Activated CD4-positive, alpha-beta T cell treated with anti-CD3 and anti-CD28 coated beads, Interleukin-10, Interleukin-2, amounts not matched to agents 100 ng/mL and 50 ng/mL, durations not matched to agents 16 hours and 8 hours (primary cell): Measurements from ENCODE around the gene HIRIP3.
"Not testable (repeated sequence)": the region's sequence is repeated elsewhere in the genome, so short reads cannot be mapped to it uniquely, and the experiment has no call there.

Experiments used
- DNase-seq: peaks from one replicate; pipeline ENCODE4 v3.0.0-alpha.2; 2020

The HIRIP3 gene

DNA sequence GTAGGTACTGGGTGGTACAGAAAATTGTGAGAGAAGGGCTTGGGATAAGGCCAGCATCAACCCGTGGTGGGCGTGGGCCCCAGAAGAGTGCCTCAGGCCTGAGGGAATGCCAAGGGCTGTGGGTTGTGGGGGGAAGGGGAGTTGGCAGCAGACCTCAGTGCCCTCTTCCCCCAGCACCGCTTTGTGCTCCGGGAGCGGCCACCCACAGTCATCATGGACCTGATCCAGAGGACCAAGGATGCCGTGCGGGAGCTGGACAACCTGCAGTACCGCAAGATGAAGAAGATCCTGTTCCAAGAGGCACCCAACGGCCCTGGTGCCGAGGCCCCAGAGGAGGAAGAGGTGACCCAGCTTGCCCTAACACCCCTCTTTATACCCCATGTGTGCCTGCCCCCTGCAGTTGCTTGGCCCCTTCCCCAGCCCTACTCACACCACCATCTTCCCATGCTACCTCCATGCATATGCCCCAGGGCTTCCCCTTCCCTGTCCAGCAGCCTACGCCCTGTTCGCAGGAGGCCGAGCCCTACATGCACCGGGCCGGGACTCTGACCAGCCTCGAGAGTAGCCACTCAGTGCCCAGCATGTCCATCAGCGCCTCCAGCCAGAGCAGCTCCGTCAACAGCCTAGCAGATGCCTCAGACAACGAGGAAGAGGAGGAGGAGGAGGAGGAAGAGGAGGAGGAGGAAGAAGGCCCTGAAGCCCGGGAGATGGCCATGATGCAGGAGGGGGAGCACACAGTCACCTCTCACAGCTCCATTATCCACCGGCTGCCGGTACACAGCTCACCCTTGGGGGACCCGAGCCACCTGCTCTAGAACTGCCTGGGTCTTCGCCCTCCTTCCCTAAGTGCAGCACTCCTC lies 12.6 kb downstream of the HIRIP3 start:
- DNase-seq: no peak

DNA sequence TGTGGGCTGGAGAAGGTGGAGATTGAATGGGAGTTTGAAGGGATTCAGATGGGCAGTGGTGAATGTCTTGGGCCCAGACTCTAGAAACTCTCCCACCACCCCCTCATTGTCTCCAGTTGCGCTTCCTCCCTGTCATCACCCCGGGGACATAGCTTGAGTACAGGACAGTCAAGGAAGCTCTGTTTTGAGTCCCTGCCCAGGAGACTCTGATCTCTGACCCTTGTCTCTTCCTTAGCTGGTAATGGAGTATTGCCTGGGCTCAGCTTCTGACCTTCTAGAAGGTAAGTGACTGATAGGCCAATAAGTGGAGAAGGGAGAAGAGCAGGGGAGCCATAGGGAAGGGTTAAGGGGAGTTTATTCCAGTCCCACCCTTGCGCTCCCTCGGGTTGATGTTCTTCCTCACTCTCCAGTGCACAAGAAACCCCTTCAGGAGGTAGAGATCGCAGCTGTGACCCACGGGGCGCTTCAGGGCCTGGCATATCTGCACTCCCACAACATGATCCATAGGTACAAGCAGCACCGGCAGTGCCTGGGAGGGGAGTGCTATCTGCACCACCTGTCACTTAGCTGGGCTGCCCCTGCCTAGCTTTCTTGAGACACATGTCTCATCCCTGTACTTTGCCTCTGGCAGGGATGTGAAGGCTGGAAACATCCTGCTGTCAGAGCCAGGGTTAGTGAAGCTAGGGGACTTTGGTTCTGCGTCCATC lies 16.7 kb downstream of the HIRIP3 start:
- no peak for DNase-seq

DNA sequence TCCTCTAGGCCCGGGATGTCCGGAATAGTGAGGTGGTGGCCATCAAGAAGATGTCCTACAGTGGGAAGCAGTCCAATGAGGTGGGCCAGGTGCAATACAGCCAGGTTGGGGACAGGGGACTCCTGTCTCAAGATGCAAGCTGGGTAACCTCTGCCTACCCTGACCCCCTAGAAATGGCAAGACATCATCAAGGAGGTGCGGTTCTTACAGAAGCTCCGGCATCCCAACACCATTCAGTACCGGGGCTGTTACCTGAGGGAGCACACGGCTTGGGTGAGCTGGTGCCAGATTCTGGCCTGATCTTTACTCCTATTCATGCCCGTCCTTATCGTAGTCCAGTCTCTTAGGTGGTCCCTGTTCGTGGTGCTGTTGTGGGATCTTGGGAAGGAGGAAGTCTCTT lies 17.3 kb downstream of the HIRIP3 start:
- DNase-seq: no peak

DNA sequence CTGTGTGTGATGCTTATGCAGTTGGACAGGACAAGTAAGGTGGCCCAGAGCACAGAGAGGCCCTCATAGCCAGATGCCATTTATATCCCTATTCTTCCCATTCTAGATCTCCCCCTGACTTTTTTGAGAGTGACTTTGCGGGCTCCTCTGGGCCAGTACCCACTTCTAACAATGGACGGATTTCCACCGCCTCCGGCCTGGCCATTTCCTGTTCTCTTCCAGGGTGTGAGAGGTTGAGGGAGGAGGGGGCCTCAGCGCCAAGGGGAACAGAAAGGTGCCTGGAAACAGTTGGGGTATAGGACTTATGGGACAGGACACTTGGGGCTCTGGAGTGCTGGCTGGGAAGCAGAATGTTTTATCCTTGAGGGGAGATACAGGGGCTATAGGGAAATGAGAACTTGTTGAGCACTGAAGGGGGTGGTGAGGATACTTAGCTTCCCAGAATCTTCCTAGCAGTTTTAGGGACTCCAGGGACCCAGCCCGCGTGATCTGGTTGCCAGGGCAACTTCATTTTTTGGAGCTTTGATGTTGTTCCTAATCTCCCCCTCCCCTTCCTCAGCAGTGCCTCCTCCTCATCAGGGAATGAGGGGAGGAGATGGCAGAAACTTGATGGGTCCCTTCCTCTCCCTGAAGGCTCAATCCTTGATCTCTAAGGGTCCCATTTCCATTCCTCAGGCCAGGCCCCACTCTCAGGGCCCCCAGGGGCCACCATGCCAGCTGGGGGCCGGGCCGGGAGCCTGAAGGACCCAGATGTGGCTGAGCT lies 18.2 kb downstream of the HIRIP3 start:
- no peak for DNase-seq

DNA sequence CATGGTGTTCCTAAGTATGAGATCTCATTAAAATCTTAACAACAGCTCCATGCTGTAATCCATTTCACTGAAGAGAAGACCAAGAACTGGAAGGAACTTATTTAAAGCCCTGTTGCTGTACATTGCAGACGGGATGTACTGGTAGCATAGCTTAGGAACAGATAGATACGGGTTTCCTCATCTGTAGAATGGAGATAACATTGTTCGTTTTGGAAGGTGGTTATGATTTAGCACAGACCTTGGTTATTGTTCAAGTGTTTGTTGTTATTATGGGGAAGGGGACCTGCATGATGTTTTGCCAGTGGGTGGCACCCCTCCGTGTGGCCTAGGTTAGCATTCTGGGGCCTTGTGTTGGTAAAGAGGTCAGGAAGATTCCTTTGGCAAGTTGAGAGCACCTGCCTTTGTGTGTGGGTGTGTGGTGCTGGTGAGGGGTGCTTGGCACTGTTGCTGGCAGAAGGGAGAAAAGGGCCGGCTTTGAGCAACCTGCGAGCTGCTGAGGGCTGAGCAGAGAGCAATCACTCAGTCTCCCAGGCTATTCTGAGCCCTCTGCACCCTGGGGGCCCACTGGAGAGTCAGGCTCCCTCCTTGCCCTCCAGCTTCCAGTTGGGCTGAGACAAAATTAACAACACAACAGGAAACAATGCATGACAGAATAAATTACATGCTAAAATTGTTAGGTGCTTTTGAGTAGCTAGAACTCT lies 19.5 kb downstream of the HIRIP3 start:
- DNase-seq: no peak

DNA sequence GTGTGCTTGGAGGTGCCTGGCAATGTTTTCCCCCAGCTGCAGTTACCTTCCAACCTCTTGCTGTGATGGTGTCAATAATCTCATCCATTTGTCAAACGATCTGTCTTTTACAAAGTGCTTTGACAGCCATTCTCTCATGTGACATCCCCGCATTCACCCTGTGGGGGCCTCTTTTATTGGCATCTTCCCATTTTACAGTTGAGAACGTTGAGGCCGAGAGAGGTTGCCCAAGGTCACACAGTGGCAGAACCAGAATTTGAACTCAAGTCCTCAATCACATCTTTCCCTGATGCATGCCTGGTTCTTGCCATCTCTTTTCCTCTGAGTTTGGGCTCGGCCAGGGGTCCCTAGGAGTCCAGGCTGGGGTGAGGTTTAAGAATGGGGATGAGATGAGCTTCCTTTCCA lies 20.3 kb downstream of the HIRIP3 start:
- no peak for DNase-seq

DNA sequence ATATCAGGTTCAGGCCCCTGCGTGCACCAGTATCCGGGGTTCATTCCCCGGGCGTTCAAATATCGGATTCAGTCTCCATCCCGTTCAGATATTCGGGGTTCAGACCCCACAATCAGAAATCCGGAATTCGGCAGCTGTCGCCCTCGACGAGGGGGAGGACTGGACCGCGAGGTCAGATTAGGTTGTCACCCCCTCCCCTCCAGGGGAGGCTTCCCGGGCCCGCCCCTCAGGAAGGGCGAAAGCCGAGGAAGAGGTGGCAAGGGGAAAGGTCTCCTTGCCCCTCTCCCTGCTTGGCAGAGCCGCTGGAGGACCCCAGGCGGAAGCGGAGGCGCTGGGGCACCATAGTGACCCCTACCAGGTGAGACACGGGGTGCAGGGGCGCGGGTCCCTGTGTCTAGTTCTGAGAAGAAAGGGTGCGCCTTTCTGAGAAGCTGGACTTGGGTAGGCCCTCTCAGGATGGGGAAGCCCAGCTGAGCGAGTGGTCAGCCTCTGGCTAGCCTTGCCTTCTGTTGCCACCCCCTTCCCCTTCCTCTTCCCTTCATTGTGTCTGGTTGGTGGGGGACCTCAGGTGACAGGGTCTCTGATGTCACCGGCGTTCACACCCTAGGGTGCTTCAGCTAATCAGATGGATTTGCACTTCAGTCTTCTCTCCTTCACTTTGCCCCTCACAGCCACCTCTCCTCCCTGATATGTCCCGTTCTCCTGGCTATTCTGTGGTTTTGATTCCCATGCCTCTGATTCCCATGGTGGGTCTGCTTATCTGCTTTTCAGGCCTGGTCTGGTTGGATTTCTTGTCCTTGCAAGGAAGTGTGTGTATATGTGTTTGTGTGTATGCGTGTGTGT lies 20.9 kb downstream of the HIRIP3 start:
- peak; percentile 29 for DNase-seq

DNA sequence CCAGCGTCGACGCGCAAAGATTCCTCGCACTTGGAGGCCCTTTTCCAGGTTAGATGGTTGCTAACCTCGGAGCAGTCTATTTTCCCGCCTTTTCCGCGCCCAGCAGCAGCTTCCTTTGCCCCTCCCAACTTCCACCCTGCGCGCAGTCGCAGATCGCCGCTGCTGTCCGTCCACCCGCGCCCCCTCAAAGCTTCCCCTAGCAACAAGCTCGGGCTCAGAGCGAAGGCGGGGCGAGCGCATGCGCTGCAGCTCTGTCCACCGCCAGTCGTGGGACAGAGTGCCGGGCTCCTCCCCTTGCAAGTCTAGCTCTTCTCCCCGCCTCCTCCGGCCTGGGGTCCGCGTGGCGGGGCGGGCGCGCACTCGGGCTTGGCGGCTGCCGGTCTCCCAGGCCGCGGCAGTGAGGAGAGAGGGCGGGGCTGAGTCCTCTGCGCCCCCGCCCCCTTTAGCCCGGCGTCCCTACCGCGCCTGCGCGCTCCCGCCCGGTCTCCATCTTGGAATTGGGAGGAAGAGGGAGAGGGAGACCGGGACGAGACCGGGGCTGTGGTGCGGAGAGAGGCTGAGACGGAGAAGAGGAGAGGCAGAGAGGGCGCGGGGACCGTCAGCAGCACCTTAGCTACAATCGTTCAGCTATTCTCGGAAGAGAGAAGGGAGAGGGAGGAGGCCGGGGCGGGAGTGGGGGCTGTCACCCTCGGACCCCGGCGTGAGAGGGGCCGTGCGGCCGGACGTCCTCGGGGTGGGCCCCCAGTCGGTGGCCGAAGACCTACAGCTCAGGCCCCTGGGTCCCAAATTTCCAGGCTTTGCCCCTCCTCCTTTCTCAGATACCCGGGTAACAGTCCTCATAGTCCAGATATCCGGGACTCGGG lies 21.8 kb downstream of the HIRIP3 start, which contains the start of gene TAOK2:
Gene TAOK2 (plus strand): TSS at position 485 of the 863 bp plus-strand sequence. CDS start 3,905 bp downstream, outside the sequence.
- DNase-seq: peak; percentile 99

DNA sequence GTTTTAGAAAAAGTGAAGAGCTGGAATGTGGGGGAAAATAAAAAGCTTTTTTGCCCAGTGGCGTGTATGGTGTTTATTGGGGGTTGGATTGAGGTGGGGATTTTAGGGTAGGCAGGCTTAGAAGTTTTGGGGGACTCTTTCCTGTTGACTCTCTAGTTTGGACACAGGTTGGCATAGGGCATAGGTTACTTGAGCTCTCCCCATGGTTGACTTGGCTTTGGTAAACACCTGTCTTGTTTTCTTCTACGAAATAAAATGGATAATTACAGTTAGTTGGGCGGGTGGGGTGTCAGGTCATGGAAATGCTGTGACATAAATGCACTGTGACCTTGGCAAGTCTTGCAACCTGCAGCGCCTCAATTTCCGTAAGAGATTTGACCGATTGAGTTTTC lies 22.4 kb downstream of the HIRIP3 start:
- DNase-seq: no peak

DNA sequence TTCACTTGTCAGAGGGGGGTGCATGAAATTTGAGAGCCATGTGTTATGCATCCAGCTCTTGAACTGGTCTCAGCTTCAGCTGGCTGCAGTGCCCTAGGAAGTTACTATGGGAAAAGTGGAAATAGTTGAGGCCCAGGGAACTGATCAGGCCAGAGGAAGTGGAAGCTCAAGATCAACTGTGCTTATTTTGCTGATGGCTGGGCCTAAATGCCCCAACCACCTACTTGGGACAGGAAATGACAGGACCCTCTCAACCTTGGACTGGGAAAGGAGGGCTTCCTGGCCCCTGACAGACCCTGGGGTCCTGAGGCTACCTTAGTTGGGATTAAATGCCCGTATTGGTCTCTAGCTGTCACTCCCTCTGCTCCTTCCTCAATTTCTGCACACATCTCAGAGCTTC lies 22.9 kb downstream of the HIRIP3 start:
- no peak for DNase-seq

DNA sequence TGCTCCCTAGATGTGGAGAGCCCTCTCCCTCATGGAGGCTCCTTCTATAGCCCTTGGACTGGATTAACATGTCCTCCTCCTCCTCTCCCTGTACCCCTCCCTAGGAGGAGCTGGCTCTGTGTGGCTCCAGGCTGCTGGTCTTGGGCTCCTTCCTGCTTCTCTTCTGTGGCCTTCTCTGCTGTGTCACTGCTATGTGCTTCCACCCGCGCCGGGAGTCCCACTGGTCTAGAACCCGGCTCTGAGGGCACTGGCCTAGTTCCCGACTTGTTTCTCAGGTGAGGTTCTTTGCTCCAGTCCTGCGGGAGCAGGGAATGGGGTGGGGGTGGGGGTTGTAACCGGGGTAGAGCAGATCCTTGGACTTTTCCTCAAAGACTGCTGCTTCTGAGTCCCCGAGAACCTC lies 24.1 kb downstream of the HIRIP3 start:
- no peak for DNase-seq

DNA sequence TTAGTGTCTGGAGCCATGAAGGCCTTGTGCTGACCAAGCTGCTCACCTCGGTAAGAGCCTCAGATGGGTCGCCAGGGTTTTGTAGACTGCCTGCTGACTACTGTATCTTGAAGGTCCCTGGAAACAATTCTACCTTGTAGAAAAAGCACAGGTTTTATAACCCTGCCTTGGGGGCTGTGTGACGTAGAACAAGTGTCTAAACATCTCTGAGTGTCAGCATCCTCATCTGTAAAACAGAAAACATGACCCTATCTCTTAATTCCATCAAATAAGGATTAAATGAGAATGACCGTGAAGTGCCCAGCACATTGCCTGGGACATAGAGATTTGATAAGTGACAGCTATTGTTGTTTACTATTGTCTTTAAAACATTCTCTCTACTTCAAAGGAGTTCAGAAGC lies 27.2 kb downstream of the HIRIP3 start:
- DNase-seq: no peak

DNA sequence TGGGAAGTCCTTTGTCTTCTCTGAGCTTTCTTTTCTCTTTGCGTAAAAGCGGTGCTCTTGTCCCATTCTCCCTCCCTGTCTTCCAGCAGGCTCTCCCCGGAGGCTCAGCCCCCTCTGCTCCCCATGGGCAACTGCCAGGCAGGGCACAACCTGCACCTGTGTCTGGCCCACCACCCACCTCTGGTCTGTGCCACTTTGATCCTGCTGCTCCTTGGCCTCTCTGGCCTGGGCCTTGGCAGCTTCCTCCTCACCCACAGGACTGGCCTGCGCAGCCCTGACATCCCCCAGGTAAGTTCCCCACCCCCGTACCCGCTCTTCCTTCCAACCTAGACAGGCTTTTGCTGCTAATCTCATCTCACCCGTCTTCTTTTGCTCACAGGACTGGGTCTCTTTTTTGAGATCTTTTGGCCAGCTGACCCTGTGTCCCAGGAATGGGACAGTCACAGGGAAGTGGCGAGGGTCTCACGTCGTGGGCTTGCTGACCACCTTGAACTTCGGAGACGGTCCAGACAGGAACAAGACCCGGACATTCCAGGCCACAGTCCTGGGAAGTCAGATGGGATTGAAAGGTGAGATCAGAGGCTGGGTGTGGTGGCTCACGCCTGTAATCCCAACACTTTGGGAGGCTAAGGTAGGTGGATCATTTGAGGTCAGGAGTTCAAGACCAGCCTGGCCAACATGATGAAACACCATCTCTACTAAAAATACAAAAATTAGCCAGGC lies 32.2 kb downstream of the HIRIP3 start:
- no peak for DNase-seq

DNA sequence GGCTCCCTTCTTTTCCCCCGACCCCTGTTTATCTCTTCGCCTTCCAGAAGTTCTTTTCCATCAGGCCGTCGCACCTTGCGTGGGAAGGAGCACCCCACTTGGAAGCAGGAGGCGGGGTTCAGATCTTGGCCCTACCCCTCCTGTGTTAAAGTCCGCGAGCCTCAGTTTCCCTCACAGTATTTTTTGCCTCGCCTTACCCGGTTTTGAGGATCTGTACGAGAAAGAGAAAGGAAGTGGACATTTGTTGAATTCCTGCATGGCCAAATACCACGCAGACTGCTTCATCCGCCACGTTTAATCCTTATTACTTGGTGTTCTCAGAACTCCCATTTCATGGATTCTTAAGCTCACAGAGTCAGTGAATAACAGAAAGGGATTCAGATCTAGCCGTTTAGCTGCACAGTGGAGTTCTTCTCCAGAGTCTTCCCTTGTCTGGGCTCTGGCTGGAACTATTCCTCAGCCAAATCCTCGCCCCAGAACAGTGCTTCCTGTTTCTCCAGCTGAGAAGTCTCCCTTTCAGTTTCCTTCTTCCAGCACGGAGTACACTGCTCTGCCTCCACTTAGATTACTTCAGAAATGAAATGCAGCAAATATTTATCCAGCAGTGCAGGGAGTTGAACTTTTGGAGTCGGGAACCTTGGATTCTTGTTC lies 32.9 kb downstream of the HIRIP3 start:
- no peak for DNase-seq

DNA sequence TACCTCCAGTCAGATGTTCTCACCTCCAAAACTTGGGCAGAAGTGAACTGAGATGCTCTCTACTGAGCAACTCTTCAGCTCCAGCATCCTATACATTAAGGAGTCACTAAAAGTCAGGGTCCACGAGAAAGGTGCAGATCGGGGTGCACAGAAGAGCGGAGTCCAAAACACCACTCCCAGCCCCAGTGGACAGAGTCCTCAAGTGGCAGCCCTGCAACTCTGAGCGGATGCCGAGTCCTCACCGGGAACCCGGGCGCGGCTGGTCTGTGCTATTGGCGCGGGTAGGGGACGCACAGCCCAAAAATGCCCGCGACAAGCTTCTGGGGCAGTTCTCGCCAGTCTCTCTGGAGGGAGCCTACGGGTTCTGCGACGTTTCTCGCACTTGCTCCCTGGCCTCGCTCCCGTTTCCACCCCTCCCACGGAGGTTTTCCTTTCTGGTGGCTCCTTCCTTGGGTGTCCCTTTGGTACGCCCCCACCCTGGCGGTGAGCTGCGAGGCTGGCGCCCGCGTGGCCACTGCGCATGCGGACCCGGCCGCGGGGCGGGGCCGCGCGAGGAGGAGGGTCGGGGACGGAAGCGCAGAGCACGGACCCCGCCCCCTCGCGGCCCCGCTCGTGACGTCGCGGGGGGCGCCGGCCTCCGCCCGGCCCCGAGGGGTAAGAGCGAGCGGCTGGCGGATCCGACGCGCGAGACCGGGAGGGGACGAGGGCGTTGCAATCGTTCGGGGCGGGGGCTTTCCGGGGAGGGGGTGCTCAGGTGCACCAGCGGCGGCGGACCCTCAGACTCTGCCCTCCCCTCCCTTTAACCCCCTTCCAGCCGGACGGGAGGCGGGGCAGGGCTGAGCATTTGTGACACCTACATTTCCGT lies 33.7 kb downstream of the HIRIP3 start, which contains the start of gene TMEM219:
Gene TMEM219 (plus strand): TSS at position 601 of the 865 bp plus-strand sequence. CDS start 1,065 bp downstream, outside the sequence.
- DNase-seq: peak; percentile 95

DNA sequence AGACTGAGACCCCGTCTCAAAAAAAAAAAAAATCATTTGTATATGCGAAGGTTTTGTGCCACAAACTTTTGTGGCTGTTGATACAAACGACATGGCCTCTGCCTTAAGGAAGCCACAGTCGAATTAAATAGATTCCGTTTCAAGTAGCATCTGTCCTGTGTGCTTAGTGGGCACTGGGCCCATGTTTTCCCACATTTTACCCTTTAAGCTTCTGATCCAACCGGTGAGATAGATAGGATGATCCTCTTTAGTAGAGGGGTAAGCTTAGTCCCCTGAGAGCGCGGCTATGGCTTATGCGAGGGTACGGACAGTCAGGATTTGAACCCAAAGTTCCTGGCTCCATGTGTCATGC lies 34.3 kb downstream of the HIRIP3 start:
- DNase-seq: no peak

DNA sequence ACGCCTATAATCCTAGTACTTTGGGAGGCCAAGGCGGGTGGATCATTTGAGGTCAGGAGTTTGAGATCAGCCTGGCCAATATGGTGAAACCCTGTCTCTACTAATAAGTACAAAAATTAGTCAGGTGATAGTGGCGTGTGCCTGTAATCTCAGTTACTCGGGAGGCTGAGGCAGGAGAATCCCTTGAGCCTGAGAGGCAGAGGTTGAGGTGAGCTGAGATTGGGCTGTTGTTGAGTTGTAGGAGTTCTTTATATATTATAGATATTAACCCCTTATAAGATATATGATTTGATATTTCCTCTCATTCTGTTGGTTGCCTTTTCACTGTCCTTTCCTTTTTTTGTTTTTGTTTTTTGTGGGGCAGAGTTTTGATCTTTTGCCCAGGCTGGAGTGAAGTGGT lies 35.6 kb downstream of the HIRIP3 start:
- DNase-seq: not testable (repeated sequence)

DNA sequence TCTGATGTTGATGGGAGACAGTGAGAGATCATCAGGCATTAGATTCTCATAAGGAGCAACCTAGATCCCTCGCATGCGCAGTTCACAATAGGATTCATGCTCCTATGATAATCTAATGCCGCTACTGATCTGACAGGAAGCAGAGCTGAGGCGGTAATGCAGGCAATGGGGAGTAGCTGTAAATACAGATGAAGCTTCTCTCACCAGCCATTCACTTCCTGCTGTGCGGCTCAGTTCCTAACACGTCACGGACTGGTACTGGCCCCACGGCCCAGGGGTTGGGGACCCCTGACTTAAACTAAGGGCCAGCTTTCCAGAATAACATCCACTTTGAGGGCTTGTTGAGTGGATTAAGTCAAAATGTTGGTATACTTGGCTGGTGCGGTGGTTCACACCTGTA lies 36.1 kb downstream of the HIRIP3 start:
- DNase-seq: no peak

DNA sequence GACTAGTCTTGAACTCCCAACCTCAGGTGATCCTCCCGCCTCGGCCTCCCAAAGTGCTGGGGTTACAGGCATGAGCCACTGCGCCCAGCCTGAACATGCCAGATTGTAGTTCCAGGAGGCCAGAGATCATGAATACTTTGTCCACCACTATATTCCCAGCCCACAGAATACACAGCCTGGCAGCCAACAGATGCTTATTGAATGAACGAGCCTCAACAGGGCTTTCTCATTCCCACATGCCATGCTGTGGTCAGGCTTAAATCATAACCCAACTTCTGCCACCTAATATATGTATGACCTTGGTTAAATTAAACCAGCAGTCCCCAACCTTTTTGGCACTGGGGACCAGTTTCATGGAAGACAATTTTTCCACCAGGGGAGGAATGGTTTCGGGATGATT lies 36.7 kb downstream of the HIRIP3 start:
- no peak for DNase-seq
